ENCODE data around the gene KLHL29. TPM values are rescaled to one million over a fixed set of nuclear protein-coding genes. Genes with fewer than 3 reads are reported as not detected.

The KLHL29 gene
- total RNA-seq, 2 experiments from 2014 or later, result 0.23 to 0.66 TPM

DNA sequence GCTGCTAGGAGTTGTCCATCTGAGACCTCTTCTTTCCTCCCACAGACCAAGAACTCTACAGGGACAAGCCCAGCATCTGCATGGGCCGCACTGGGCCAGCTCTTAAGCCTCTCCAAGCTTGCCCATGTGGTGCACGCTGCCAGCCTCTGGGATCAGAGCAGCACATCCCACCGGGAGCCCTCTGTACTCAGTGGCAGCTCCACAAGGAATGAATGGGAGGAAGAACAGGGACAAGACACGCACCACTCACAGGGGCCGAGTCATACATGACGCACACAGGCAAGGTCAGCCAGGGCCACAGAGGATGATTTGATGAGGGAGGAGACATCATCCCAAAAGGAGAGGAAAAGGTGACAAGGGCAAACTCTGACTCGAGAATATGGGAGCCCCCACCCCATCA is 268.3 kb downstream of the KLHL29 start:
- TF ChIP-seq EZH2phosphoT487 (IDR thresholded peaks at IDR 0.05; ENCODE audit: borderline replicate concordance, low read depth, low read length), result no peak
- TF ChIP-seq, protein P1, sequence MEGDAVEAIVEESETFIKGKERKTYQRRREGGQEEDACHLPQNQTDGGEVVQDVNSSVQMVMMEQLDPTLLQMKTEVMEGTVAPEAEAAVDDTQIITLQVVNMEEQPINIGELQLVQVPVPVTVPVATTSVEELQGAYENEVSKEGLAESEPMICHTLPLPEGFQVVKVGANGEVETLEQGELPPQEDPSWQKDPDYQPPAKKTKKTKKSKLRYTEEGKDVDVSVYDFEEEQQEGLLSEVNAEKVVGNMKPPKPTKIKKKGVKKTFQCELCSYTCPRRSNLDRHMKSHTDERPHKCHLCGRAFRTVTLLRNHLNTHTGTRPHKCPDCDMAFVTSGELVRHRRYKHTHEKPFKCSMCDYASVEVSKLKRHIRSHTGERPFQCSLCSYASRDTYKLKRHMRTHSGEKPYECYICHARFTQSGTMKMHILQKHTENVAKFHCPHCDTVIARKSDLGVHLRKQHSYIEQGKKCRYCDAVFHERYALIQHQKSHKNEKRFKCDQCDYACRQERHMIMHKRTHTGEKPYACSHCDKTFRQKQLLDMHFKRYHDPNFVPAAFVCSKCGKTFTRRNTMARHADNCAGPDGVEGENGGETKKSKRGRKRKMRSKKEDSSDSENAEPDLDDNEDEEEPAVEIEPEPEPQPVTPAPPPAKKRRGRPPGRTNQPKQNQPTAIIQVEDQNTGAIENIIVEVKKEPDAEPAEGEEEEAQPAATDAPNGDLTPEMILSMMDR (conservative IDR thresholded peaks at IDR 0.05; ENCODE audit: low read length), result no peak
- ChIA-PET POLR2A (no interaction called here), CTCF (ENCODE audit: unreplicated experiment) (no interaction called here)
- Histone ChIP-seq H3K36me3 (ENCODE audit: insufficient read depth, low read length) (no peaks in the 10 kb centered on the region), H3K4me2 (ENCODE audit: low read length) (no peak overlapping the region), H3K4me3 (ENCODE audit: low read depth, low read length, poor library complexity, severe bottlenecking) (no peak overlapping the region), H4K20me1 (ENCODE audit: insufficient read depth, low read length) (no peaks in the 10 kb centered on the region), H3K9me3 (ENCODE audit: low read length) (no peaks in the 10 kb centered on the region), H3K27ac (ENCODE audit: low read depth, low read length, poor library complexity, severe bottlenecking) (no peak overlapping the region), H3K79me2 (ENCODE audit: insufficient read depth, low read depth, low read length) (no peaks in the 10 kb centered on the region), H3K4me1 (ENCODE audit: insufficient read depth, low read length, poor library complexity, severe bottlenecking) (no peaks in the 10 kb centered on the region), H3K9me2 (ENCODE audit: insufficient read depth, low read length) (no peaks in the 10 kb centered on the region), H2AFZ (ENCODE audit: low read length) (no peak overlapping the region)
- DNase-seq (ENCODE audit: low spot score), result no peak
- intact Hi-C loops (cut with micrococcal nuclease; ENCODE audit: unreplicated experiment), result no loop called here
- no TSS peak for BruUV-seq (replicated peaks)

GRCh38 chr2:23654756-23655155 is 269.8 kb downstream of the KLHL29 start:
- no peak overlapping the region for H3K27ac ChIP-seq (ENCODE audit: low read depth, low read length, poor library complexity, severe bottlenecking)
- no peak for TF ChIP-seq EZH2phosphoT487 (IDR thresholded peaks at IDR 0.05; ENCODE audit: borderline replicate concordance, low read depth, low read length)
- TF ChIP-seq, protein P1 (conservative IDR thresholded peaks at IDR 0.05; ENCODE audit: low read length), result no peak
- H2AFZ ChIP-seq (ENCODE audit: low read length), result no peak overlapping the region
- H3K4me1 ChIP-seq (ENCODE audit: insufficient read depth, low read length, poor library complexity, severe bottlenecking), result no peaks in the 10 kb centered on the region
- POLR2A ChIA-PET, result no interaction called here
- no peaks in the 10 kb centered on the region for H3K36me3 ChIP-seq (ENCODE audit: insufficient read depth, low read length)
- no peaks in the 10 kb centered on the region for H3K9me2 ChIP-seq (ENCODE audit: insufficient read depth, low read length)
- no peaks in the 10 kb centered on the region for H3K9me3 ChIP-seq (ENCODE audit: low read length)
- H4K20me1 ChIP-seq (ENCODE audit: insufficient read depth, low read length), result no peaks in the 10 kb centered on the region
- intact Hi-C loops (cut with micrococcal nuclease; ENCODE audit: unreplicated experiment), result no loop called here
- CTCF ChIA-PET (ENCODE audit: unreplicated experiment), result no interaction called here
- no peak overlapping the region for H3K4me2 ChIP-seq (ENCODE audit: low read length)
- no peak for DNase-seq (ENCODE audit: low spot score)
- H3K4me3 ChIP-seq (ENCODE audit: low read depth, low read length, poor library complexity, severe bottlenecking), result no peak overlapping the region
- H3K79me2 ChIP-seq (ENCODE audit: insufficient read depth, low read depth, low read length), result no peaks in the 10 kb centered on the region
- BruUV-seq (replicated peaks), result no TSS peak

GRCh38 chr2:23655934-23656596 is 271.1 kb downstream of the KLHL29 start:
- no peak overlapping the region for H3K4me3 ChIP-seq (ENCODE audit: low read depth, low read length, poor library complexity, severe bottlenecking)
- H2AFZ ChIP-seq (ENCODE audit: low read length), result no peak overlapping the region
- no peaks in the 10 kb centered on the region for H3K9me3 ChIP-seq (ENCODE audit: low read length)
- no peaks in the 10 kb centered on the region for H3K9me2 ChIP-seq (ENCODE audit: insufficient read depth, low read length)
- intact Hi-C loops (cut with micrococcal nuclease; ENCODE audit: unreplicated experiment), result no loop called here
- TF ChIP-seq, protein P1 (conservative IDR thresholded peaks at IDR 0.05; ENCODE audit: low read length), result no peak
- no peak for TF ChIP-seq EZH2phosphoT487 (IDR thresholded peaks at IDR 0.05; ENCODE audit: borderline replicate concordance, low read depth, low read length)
- ChIA-PET CTCF (ENCODE audit: unreplicated experiment) (no interaction called here), POLR2A (no interaction called here)
- H3K36me3 ChIP-seq (ENCODE audit: insufficient read depth, low read length), result no peaks in the 10 kb centered on the region
- no peak overlapping the region for H3K4me2 ChIP-seq (ENCODE audit: low read length)
- no peak for DNase-seq (ENCODE audit: low spot score)
- no peaks in the 10 kb centered on the region for H4K20me1 ChIP-seq (ENCODE audit: insufficient read depth, low read length)
- no peaks in the 10 kb centered on the region for H3K79me2 ChIP-seq (ENCODE audit: insufficient read depth, low read depth, low read length)
- no peak overlapping the region for H3K27ac ChIP-seq (ENCODE audit: low read depth, low read length, poor library complexity, severe bottlenecking)
- H3K4me1 ChIP-seq (ENCODE audit: insufficient read depth, low read length, poor library complexity, severe bottlenecking), result no peaks in the 10 kb centered on the region
- no TSS peak for BruUV-seq (replicated peaks)

Data from OCI-LY7 (cell line).